Measurements from ENCODE around the gene SAMD4A.
"Not testable (repeated sequence)": the region's sequence is repeated elsewhere in the genome, so short reads cannot be mapped to it uniquely, and the experiment has no call there.

The SAMD4A gene

DNA sequence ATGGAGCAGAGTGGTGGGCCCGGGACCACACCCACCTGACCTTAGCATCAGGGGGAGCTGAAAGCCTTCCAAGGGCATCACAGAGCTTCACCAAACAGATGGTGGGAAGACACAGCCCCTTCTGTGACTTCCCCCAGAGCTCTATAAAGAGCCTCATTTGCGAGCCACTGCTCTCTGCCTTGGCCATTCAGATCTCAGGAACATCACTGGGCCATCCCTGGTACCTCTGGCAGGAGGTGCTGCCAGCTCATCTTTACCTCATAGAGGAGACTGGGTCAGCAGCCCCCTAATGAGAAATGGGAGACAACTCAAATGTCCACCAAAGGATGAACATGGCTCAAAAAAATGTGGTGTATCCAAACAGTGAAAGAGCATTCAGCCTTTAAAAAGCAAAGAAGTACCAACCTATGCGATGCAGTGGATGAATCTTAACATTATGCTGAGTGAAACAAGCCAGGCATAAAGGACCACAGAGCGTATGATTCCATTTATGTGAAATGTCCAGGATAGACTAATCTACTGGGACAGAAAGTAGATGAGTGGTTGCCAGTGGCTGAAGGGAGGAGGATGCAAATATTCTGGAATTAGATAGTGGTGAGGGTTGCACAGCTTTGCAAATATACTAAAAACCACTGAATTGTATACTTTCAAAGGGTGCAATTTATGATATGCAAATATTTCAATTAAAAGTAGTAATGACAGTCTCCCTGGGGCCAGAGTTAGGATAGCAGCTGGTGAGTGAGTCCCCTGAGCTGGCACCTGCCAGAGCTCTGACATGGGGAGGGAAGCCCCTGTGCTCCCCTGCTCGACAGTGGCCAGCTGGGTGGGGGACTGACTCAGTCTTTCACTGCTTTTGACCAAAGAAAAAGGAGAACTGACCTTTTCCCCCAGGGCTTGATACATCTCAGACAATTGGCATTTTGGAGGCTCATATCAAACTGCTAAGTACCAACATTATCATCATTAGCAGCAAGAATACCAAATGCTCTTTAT, 219.1 kb downstream of the SAMD4A start:
- no peak for FAIRE-seq

GRCh38 chr14:54786838-54787237, 219.9 kb downstream of the SAMD4A start:
- no peak for FAIRE-seq

- FAIRE-seq: no peak
Observed at GRCh38 chr14:54787261-54787660, 220.3 kb downstream of the SAMD4A start.

DNA sequence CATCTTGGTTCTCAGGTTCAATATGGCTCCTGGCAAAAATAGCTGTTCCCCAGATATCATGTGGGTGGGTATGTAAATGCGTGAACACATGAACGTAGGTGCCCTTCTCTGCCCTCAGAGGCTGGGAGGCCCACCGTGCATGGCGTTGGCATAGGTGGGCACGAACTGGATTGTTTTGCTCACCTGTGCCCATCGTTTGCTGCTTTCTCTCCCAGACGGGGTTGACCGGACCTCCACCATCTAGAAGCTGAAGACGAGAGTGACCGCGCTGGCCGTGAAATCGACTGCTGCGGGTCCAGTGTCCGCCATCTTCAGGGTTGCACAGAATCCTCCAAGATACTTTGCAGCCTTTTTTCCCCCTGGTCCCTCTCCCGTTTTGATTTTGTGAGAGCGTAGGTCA, 221.8 kb downstream of the SAMD4A start:
- FAIRE-seq: no peak

DNA sequence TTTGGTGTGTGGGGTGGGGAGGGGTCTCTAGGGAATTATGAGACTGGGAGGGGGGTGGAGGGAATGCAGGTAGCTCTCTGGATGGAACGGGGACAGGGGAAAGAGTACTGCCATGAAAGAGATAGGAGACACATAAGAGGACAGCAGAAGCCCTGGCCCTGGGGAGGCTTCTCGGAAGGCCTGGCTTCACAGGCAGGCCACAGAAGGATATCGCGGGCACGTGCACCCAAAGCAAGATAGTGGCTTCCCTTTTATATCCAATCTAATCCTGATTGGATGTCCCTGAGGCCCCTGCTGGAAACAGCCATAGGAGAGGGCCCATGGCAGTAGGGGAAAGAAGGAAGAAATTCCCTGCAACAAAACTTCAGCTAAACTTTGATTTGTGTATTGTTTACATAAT, 222.2 kb downstream of the SAMD4A start:
- FAIRE-seq: no peak

DNA sequence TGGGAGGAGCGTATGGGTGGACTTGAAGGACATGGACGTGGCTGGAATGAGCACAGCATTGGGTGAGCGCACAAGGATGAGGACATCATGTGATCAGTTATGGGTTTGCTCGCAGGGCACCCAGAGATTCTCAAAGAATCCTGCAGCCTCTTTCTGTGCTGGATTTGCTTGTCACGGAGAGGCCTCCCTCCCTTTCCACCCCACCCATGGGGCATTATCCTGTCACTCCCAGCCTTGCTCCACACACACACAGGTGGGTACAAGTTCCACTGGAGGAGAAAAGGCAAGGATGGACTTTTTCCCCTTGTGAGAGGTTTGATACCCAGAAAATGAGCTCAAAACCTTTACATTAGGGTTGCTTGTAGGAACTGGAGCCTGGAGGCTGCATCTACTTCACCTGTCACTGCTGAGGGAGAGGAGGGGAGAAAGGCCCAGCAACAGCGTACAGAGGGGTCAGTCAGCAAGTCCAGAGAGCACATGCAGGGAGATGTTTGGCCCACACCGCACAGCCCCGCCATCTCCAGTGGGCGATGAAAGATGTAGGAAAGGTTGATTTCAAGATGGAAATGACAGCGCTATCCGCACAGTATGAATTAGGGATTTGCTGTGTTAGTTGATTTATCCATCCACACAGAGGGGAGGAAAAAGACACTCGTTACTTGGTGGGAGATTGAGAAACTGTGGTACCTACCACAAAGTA, 223.0 kb downstream of the SAMD4A start:
- no peak for FAIRE-seq

DNA sequence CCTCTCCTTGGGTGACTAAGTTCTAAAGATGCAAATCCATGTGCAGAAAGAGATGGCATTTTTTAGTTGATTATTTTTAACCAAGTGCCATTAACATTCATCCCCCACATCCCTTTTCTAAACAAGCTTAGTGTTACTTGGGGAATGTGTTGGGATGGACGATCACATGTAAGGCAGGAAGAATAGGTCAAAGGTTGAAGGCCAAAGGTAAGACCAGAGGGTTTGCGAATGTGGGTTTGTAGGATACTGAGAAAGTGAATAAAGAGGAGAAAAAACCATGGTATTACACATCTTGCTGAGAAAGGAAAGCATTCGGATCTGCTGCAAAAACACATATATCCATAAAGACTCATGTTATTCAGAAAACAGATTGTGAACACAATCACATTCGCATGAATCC, 224.1 kb downstream of the SAMD4A start:
- FAIRE-seq: no peak

- no peak for FAIRE-seq
Observed at GRCh38 chr14:54792288-54792687, 225.4 kb downstream of the SAMD4A start.

DNA sequence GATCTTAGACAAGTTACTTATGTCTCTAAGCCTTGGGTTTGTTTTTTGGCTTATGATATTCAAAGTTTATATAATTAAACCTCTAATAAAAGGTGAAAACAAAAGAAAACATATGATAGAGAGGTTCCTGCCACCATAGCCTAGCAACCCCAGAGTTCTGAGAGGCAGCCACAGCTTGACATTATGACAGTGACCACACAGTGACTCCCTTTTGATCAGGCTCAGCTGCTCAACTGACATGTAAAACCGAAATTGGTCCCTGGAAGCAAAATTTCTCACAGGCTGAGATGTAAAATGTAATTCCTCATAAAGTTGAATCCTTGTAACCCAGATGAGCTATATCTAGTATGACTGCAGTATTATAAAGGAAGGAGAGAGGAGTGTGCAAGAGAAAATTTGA, 227.2 kb downstream of the SAMD4A start:
- no peak for FAIRE-seq

- FAIRE-seq: no peak
Observed at GRCh38 chr14:54794796-54795195, 227.9 kb downstream of the SAMD4A start.

DNA sequence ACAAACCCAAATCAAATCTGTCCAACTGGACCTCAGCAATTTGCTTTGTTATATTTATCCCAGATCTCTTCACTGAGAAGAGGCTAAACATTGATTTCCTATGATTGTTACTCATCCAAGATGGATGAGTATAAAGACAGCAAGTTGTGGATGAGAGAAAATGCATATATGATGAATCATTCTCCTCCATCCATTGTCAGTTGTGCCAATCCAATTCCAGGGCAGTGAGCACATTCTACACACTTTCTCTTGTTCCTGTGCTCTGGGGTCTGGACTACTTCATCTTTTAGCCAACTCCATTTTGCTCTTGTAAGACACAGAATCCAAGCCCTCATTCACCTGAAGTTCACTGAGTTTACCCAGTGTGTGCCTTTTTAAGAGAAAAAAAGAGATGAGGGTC, 230.0 kb downstream of the SAMD4A start:
- no peak for FAIRE-seq

GRCh38 chr14:54797556-54797955, 230.6 kb downstream of the SAMD4A start:
- FAIRE-seq: no peak

DNA sequence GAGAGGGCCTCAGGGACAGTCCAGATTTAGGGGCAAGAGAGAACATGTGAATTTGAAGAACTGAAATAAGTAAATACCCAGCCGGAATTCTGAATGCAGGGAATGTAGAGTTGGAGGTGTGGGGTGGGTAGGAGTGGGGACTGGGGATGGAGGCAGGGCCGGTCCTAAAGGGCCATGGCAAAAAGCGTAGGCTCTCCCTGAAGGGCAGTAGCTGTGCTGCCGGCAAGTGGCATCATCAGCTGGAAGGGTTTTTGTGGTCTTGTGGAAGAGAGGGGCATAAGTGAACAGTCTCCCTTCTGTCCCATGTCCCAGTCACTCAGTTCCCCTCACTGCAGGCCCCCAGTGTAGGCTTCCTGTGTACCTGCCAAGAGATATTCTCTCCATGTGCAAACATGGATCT, 231.1 kb downstream of the SAMD4A start:
- FAIRE-seq: no peak

- FAIRE-seq: no peak
Observed at GRCh38 chr14:54798465-54799124, 231.7 kb downstream of the SAMD4A start.

- not testable (repeated sequence) for FAIRE-seq
Observed at GRCh38 chr14:54801482-54801881, 234.6 kb downstream of the SAMD4A start.

DNA sequence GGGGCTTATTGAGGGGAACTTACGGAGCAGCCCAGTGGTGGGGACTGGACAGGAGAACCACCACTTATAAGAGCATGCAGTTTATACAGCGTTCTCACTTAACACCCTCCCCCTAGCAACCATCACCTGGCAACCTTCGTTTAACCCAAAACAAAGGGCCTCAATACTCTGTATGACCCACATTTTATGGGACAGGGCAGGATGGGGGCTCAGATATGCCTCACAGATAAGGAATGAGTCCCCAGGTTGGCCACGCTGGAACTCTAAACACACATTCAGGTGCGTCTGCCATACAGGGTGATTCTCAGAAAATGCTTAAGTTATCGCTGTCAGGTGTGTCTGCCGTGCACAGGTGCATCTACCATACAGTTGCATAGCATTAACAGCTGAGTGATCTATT, 236.5 kb downstream of the SAMD4A start:
- no peak for FAIRE-seq

- no peak for FAIRE-seq
Observed at GRCh38 chr14:54803926-54804537, 237.1 kb downstream of the SAMD4A start.

- FAIRE-seq: no peak
Observed at GRCh38 chr14:54804538-54805041, 237.7 kb downstream of the SAMD4A start.

DNA sequence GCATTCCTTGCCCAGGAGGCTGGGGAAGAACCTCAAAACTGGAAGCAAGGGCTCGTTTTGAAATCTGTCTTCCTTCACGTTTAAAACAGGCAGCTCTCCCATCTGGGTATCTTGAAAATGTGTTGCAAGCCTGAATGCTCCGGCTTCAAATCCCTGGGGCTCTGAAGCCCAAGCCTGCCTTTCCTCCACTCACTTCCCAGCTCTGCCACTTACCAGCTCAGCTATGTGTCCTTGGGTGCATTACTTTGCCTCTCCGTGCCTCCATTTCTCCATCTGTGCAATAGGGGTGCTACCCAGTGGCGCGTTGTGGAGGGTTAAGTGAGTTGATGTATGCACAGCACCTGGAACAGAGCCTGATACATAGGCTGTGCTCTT, 238.1 kb downstream of the SAMD4A start:
- FAIRE-seq: no peak

GRCh38 chr14:54805445-54806322, 238.8 kb downstream of the SAMD4A start:
- FAIRE-seq: no peak

GRCh38 chr14:54806616-54807015, 239.7 kb downstream of the SAMD4A start:
- no peak for FAIRE-seq

DNA sequence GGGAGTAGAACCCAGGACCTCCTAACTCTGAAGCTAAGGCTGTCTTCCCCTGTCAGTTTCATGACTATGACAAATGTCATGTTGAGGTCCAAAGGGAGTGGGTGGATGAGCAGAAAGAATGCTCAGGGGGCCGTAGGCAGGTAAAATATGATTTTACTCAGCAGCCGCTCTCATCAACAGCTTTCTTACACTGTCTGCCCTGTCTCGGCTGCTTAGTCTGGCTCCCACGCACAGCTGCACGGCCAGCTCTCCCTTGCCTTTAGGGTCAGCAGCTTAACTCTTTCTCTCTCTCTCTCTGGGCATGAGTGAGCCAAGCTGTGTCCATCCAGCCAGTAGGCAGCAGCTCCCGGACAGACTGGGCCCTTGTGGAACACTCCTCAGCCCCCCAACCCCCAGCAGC, 240.5 kb downstream of the SAMD4A start:
- FAIRE-seq: no peak
